GM12878 (cell line): ENCODE results near the gene JMJD4.

Experiments used
- POLR2A ChIP-seq: IDR thresholded peaks from 2 replicates; pipeline ENCODE4 v1.6.1; 2011; ENCODE audit warnings: low read depth, mild to moderate bottlenecking, low read length
- SUZ12 ChIP-seq: fragments of 200-600 bp; sonication (generic); IDR thresholded peaks from one replicate; pipeline ENCODE4 v1.6.1; 2018; ENCODE audit warnings: antibody characterized with exemption, mild to moderate bottlenecking; ENCODE audit not compliant: unreplicated experiment
- TF ChIP-seq, protein P1 (sequence below), 3 experiments: IDR thresholded peaks in 2 of 3; conservative IDR thresholded peaks in 1 of 3; 2 replicates each; pipeline ENCODE4 v1.5.1; 2011; ENCODE audit warnings: low read depth in 3 of 3, low read length in 3 of 3, mild to moderate bottlenecking in 3 of 3, control low read depth in 2 of 3, moderate library complexity in 2 of 3, inconsistent platforms in 1 of 3, mixed read lengths in 1 of 3; ENCODE audit not compliant: control insufficient read depth in 2 of 3, insufficient read depth in 1 of 3; ENCODE audit errors: extremely low read depth in 1 of 3

DNA sequence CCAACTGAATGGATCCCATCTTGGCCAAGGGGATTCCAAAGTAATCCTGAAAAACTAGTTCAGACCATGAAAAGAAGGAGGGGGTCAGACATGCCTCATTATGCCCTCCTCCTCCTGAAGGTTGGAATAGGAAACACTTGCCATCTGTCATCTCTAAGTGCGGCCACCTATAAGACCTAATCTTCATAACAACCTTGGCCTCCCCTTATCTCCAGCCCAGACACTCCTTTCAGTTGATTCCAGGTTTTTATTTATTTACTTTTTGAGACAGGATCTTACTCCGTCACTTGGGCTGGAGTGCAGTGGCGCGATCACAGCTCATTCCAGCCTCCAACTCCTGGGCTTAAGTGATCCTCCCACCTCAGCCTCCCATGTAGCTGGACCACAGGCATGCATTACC lies 19.9 kb upstream of the JMJD4 start:
- TF ChIP-seq, protein P1, sequence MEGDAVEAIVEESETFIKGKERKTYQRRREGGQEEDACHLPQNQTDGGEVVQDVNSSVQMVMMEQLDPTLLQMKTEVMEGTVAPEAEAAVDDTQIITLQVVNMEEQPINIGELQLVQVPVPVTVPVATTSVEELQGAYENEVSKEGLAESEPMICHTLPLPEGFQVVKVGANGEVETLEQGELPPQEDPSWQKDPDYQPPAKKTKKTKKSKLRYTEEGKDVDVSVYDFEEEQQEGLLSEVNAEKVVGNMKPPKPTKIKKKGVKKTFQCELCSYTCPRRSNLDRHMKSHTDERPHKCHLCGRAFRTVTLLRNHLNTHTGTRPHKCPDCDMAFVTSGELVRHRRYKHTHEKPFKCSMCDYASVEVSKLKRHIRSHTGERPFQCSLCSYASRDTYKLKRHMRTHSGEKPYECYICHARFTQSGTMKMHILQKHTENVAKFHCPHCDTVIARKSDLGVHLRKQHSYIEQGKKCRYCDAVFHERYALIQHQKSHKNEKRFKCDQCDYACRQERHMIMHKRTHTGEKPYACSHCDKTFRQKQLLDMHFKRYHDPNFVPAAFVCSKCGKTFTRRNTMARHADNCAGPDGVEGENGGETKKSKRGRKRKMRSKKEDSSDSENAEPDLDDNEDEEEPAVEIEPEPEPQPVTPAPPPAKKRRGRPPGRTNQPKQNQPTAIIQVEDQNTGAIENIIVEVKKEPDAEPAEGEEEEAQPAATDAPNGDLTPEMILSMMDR (IDR thresholded peaks at IDR 0.05 in 2 of 3, conservative IDR thresholded peaks at IDR 0.05 in 1 of 3; ENCODE audit: control insufficient read depth in 2 of 3, extremely low read depth in 1 of 3, insufficient read depth in 1 of 3, low read depth in 3 of 3, low read length in 3 of 3), result no peak
- no peak for TF ChIP-seq POLR2A
- TF ChIP-seq SUZ12, result no peak
